Activated naive CD8-positive, alpha-beta T cell treated with anti-CD3 and anti-CD28 coated beads, Interleukin-2, amount 50 U/mL, for 24 hours (primary cell): ENCODE results near the gene GEN1.
A peak's percentile ranks its signal among the peaks of the same experiment; 100 is the strongest.

ENCODE experiments used
- ATAC-seq: fragments of 150-1000 bp; cut with Tn5 transposase; one replicate; pipeline ENCODE4 v1.10.0; 2021
- DNase-seq: peaks from one replicate; pipeline ENCODE4 v3.0.0; 2021
- H3K27ac Mint-ChIP-seq: one replicate; pipeline ENCODE4 v1.8.0; 2021; ENCODE audit warnings: mild to moderate bottlenecking, mixed read lengths
- H3K27me3 Mint-ChIP-seq: one replicate; pipeline ENCODE4 v1.8.0; 2021; ENCODE audit warnings: mixed read lengths
- H3K36me3 Mint-ChIP-seq: one replicate; pipeline ENCODE4 v1.8.0; 2021; ENCODE audit warnings: low read depth, mixed read lengths
- H3K4me1 Mint-ChIP-seq: one replicate; pipeline ENCODE4 v1.8.0; 2021; ENCODE audit warnings: mixed read lengths
- H3K4me3 Mint-ChIP-seq: one replicate; pipeline ENCODE4 v1.8.0; 2021; ENCODE audit warnings: mild to moderate bottlenecking, moderate library complexity, mixed read lengths
- H3K9me3 Mint-ChIP-seq: one replicate; pipeline ENCODE4 v1.8.0; 2021; ENCODE audit warnings: mixed read lengths

GEN1 gene

DNA sequence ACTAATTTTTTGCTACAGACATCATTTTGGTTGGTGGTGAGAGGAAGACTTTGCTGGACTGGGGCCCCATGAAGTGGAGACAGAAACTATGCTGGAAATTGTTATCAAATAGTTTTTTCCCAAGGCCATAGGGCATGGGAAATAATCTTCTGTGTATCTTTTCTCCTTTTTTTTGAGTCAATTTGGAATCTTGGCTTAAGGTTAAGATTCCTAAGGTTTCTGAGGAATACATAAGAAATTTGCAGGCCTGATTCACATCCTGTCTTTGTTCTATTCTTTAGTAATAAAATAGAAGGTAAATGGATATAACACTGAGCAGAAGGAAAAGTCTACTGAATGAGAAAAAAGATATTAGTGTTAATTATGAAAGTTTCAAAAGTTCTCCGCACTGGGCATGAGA lies 16.9 kb upstream of the GEN1 start:
- H3K4me3 Mint-ChIP-seq = no peak overlapping the region
- H3K4me1 Mint-ChIP-seq = no peaks in the 10 kb centered on the region
- no peaks in the 10 kb centered on the region for H3K9me3 Mint-ChIP-seq
- no peaks in the 10 kb centered on the region for H3K27me3 Mint-ChIP-seq
- H3K36me3 Mint-ChIP-seq = peaks cover 41% of the 10 kb centered on the region
- DNase-seq (no peak), ATAC-seq (no peak)
- no peak overlapping the region for H3K27ac Mint-ChIP-seq

DNA sequence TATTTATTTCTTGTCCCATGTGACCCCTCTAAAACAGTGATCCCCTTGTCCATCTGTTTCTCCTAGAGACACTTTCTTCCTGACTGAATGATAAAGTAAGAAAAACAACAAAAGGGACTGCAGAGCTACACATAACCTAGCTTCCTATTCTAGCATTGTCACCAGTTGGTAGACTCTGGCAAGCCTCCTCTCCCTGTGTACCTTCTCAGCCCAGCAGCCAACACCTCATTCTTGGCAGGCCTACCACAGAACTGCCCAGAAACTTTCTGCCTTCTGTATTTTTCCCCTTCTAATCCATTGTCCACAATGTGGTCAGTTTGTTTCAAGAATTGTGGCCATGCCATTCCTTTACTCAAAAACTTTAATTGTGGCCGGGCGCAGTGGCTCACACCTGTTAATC lies 13.7 kb upstream of the GEN1 start:
- ATAC-seq (no peak), DNase-seq (no peak)
- Mint-ChIP-seq H3K27me3 (no peaks in the 10 kb centered on the region), H3K4me1 (no peaks in the 10 kb centered on the region), H3K36me3 (peaks cover 52% of the 10 kb centered on the region), H3K4me3 (no peak overlapping the region), H3K9me3 (no peaks in the 10 kb centered on the region), H3K27ac (no peak overlapping the region)

DNA sequence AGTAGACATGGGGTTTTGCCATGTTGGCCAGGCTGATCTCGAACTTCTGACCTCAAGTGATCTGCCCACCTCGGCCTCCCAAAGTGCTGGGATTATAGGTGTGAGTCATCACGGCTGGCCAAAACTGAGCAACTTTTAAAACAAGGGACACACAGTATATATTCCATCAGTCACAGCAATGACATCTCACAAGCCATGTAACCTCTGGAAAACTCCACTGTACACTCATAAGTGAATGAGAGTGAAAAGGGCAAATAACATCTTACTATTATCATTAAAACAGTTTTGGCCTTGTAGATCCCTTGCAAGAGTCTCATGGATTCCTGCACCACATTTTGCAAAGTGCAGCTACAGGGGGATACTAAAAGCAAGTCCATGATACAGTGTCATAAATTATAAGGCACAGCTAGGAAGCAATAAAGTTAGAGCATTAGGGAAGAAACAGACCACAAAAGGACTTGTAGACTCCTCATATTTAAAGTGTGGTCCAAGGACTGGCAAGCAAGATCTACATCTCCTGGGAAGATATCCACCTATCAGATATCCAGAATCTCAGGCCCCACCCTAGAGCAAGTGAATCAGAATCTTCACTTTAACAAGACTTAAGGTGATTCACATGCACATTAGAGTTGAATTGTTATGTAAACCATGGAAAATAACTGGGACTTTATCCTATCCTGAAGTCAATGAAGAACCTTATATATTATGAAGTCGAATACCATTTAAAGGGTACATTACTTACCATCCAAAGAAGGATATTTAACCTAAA lies 6.1 kb upstream of the GEN1 start:
- DNase-seq (no peak), ATAC-seq (no peak)
- no peaks in the 10 kb centered on the region for H3K9me3 Mint-ChIP-seq
- no peak overlapping the region for H3K27ac Mint-ChIP-seq
- H3K4me1 Mint-ChIP-seq = peaks cover 25% of the 10 kb centered on the region
- H3K4me3 Mint-ChIP-seq = no peak overlapping the region
- H3K27me3 Mint-ChIP-seq = no peaks in the 10 kb centered on the region
- peaks cover 25% of the 10 kb centered on the region for H3K36me3 Mint-ChIP-seq

DNA sequence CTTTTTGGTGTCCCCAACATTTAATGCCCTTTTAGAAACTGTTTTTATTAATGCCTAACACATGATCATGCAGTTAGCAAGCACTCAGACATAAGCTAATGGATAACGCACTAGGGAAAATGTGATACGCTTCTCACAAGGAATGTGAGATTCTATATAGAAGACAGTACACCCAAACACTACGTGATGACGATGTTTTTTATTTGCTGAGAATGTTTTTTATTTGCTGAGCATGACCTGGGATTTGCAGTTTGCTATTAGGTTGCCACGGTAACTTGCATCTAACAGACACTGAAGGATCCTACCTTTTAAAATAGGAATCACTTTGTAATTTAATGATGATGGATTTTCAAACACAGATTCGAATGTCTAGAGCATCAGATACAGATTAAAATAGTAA lies 5.2 kb upstream of the GEN1 start:
- Mint-ChIP-seq H3K9me3 (no peaks in the 10 kb centered on the region), H3K27ac (no peak overlapping the region), H3K4me1 (peaks cover 27% of the 10 kb centered on the region), H3K4me3 (no peak overlapping the region), H3K36me3 (peaks cover 18% of the 10 kb centered on the region), H3K27me3 (no peaks in the 10 kb centered on the region)
- DNase-seq (no peak), ATAC-seq (no peak)

DNA sequence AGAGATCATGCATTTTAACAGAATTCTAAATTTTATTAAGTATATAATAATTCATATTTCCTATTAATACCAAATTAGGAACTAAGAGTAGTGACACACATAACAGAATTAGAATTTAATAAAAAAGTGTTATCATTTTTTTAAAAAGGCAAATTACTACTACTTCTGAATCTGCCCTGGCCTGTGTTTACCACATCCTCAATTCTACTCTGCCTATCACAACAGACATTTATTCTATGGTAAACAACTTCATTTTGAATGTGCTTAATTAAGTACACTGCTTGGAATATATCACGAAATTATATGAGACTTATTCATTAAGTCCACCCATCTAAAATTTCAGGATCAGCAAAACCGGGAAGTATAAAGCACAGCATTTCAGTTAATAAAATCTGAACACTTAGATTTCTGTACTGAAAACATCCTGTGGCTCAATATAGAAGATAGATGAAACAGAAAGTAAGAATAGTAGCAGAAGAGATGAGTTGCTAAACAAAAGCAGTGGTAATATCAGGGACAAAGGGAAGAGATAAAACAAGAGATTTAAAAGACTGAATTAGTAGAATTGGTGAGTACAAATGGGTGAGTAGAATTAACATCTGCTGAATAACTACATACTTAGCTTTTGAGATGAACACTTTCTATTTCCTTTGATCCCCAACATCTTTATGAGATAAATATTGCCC lies 4.0 kb upstream of the GEN1 start:
- peaks cover 27% of the 10 kb centered on the region for H3K4me1 Mint-ChIP-seq
- no peak overlapping the region for H3K27ac Mint-ChIP-seq
- no peak for ATAC-seq
- no peak for DNase-seq
- H3K4me3 Mint-ChIP-seq = no peak overlapping the region
- H3K9me3 Mint-ChIP-seq = no peaks in the 10 kb centered on the region
- no peaks in the 10 kb centered on the region for H3K27me3 Mint-ChIP-seq
- peaks cover 11% of the 10 kb centered on the region for H3K36me3 Mint-ChIP-seq

DNA sequence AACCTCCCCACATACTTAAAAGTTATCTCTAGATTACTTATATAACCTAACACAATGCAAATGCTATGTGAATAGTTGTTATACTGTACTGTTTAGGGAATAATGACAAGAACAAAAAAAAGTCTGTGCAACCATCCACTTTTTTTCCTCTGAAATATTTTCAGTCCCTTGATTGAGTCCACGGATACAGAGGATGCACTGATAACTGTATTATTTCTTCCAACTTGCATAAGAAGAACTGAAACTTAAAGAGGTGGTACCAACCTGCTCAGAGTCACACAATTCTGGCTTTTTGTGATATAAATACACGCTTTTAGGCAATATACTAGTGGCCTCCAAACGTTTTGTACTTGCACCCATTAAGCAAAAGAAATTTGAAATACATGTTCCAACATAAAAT lies 1.7 kb upstream of the GEN1 start:
- ATAC-seq = no peak
- no peaks in the 10 kb centered on the region for H3K27me3 Mint-ChIP-seq
- H3K27ac Mint-ChIP-seq = peak overlapping the region; percentile 50

DNA sequence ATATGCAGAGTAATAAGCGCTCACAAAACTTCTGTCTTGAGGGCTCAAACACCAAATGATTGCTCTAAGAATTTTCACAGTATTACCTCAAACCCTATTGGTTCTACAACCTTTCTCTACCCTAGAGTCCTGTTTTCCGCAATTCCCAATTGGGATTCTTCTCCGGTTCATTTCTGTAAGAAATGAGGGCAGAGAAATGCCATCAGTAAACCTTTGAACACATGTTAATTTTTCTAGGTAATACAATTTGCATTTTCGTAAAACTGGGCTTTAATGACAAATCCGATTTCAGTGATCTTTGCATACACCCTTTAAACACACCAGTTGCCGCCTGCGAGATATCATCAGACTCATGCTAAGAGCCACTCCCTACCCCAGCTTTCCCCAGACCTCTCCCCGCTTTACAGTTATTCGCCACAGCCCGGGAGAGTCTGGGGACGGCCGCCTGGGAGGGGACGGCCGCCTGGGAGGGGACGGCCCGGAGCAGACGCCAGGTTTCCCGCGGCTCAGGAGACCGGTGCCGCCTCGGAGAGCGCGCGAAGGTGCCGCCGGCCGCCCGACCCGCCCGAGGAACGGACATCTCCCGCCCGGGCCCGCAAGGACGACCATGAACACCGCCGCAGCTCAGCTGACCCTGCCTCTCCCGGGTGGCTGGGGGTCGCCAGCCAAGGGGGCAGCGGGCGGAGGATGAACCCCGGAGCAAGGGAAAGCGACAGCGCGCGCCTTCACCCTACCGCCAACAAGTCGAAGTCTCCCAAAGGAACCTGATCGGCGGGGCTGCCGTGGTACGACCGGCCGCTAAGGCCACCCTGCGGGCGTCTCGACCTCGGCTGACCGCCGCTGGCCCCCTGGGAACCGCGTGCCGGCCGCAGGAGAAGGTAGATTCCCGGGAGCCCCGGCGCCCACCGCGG lies 791 bp upstream of the GEN1 start:
- peak overlapping the region; percentile 87 for H3K4me3 Mint-ChIP-seq
- DNase-seq (peak; percentile 50), ATAC-seq (peak; percentile 55)
- peaks cover 42% of the 10 kb centered on the region for H3K4me1 Mint-ChIP-seq
- peaks cover 5% of the 10 kb centered on the region for H3K36me3 Mint-ChIP-seq
- no peaks in the 10 kb centered on the region for H3K9me3 Mint-ChIP-seq
- H3K27me3 Mint-ChIP-seq = no peaks in the 10 kb centered on the region
- H3K27ac Mint-ChIP-seq = peak overlapping the region; percentile 83

More for the DNA sequence above, 1.7 kb upstream of the GEN1 start:
- Mint-ChIP-seq H3K4me3 (peak overlapping the region; percentile 87), H3K4me1 (peaks cover 37% of the 10 kb centered on the region), H3K36me3 (peaks cover 8% of the 10 kb centered on the region), H3K9me3 (no peaks in the 10 kb centered on the region)
- no peak for DNase-seq

DNA sequence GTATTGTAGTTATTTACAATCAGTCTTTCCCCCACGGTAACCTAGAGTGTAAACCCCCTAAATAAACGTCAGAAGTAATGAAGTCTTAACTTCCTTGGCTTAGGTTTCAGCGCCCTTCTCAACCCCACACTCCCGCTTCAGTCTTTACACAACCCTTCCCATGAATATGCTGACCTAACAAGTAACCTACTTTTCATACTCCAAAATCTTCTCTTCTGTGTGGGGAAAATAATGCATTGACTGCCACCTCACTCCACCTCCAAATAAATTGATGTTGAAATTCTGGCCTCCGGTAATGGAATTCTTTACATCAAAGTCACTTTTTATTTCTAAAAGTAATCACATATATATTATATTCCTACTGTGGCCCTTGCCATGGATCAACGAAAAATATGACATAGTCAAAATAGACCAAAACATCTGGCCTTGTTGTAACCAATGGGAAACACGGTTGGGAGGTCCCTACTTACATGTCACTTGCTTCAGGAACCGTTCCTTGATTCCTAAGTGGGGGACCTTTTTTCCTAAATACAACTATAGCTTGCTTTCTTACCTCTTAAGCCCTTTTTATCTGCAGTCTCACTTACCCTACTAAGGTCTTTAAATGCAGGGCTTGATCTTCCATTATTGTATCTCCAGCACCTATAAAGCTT lies 961 bp downstream of the GEN1 start:
- H3K36me3 Mint-ChIP-seq = peaks cover 5% of the 10 kb centered on the region
- peaks cover 42% of the 10 kb centered on the region for H3K4me1 Mint-ChIP-seq
- no peak for DNase-seq

DNA sequence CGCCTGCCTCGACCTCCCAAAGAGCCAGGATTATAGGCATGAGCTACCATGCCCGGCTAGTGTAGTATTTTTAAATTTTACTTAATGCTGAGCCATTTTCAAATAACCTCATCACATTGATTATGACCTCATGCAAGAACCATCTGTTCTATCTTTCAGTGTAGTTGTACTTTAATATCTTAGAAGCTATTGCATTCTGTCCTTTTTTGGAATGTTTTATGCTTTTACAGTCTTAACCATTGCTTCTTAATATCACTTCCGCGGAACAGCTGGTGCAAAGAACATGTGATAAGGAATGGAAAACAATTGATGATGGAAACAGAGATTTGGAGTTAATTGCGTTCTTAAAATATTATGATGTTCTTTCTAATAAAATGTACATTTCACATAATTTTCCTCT lies 2.7 kb downstream of the GEN1 start:
- H3K4me1 Mint-ChIP-seq = peaks cover 31% of the 10 kb centered on the region
- no peak overlapping the region for H3K4me3 Mint-ChIP-seq
- H3K27me3 Mint-ChIP-seq = no peaks in the 10 kb centered on the region
- no peak for ATAC-seq
- no peaks in the 10 kb centered on the region for H3K9me3 Mint-ChIP-seq
- no peak overlapping the region for H3K27ac Mint-ChIP-seq
- DNase-seq = no peak
- peaks cover 13% of the 10 kb centered on the region for H3K36me3 Mint-ChIP-seq

More for the DNA sequence above, 961 bp downstream of the GEN1 start:
- H3K27ac Mint-ChIP-seq = peak overlapping the region; percentile 84
- no peak for ATAC-seq
- H3K9me3 Mint-ChIP-seq = no peaks in the 10 kb centered on the region
- H3K4me3 Mint-ChIP-seq = peak overlapping the region; percentile 87
- H3K27me3 Mint-ChIP-seq = no peaks in the 10 kb centered on the region

DNA sequence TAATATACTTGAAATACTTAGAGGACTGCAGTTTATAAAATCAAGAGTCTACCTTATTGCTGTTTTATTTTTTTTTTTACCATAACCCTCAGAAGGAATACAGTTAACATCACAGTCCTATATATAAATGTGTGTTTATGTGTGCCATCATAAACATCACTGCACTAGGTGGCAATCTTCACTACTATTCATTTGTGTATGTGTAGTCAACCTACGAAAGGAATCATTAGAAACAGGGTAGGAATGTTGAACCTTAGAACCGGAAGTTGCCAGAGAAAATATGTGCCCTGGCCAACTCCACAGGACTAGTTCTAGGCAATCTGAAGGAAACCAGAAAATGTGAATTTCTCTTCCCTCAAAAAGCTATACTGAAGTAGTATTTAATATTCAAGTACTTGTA lies 3.4 kb downstream of the GEN1 start:
- H3K4me3 Mint-ChIP-seq = no peak overlapping the region
- H3K4me1 Mint-ChIP-seq = peaks cover 24% of the 10 kb centered on the region
- no peak for DNase-seq
- H3K27me3 Mint-ChIP-seq = no peaks in the 10 kb centered on the region
- ATAC-seq = no peak
- H3K9me3 Mint-ChIP-seq = no peaks in the 10 kb centered on the region
- H3K27ac Mint-ChIP-seq = no peak overlapping the region
- H3K36me3 Mint-ChIP-seq = peaks cover 14% of the 10 kb centered on the region

DNA sequence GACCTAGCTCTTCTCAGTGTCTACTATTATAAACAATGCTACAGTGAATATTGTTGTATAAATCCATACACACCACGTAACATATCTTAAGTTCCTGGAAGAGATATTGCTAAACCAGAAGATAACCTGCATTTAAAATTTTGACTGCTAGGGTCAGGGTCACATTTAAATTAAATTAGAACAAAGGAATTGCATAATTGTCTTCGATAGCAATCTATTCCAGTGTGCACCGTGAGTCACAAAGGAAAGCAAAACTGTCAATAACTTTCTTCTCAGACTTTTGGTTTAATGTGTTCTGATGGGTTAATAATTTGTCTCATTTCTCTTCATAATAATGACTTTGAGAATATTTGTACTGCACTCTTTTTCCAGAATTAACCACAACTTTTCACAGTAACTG lies 4.2 kb downstream of the GEN1 start:
- Mint-ChIP-seq H3K9me3 (no peaks in the 10 kb centered on the region), H3K4me3 (no peak overlapping the region), H3K36me3 (peaks cover 19% of the 10 kb centered on the region), H3K27ac (no peak overlapping the region), H3K4me1 (peaks cover 17% of the 10 kb centered on the region), H3K27me3 (no peaks in the 10 kb centered on the region)
- ATAC-seq (no peak), DNase-seq (no peak)

DNA sequence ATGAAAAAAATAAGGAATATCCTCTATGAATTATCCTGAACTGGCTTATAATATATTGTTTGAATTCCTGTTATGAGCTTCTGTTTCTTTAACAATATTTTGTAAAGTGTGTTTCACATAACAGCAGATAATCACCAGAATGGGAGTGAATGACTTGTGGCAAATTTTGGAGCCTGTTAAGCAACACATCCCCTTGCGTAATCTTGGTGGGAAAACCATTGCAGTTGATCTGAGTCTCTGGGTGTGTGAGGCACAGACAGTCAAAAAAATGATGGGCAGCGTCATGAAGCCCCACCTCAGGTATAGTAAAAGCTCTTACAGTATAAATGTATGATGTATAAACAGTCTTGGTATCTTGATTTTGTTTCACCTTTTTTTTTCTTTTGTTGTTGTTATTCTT lies 5.9 kb downstream of the GEN1 start:
- Mint-ChIP-seq H3K4me3 (no peak overlapping the region), H3K27ac (no peak overlapping the region), H3K4me1 (peaks cover 17% of the 10 kb centered on the region), H3K27me3 (no peaks in the 10 kb centered on the region), H3K9me3 (no peaks in the 10 kb centered on the region), H3K36me3 (peaks cover 31% of the 10 kb centered on the region)
- no peak for ATAC-seq
- no peak for DNase-seq

DNA sequence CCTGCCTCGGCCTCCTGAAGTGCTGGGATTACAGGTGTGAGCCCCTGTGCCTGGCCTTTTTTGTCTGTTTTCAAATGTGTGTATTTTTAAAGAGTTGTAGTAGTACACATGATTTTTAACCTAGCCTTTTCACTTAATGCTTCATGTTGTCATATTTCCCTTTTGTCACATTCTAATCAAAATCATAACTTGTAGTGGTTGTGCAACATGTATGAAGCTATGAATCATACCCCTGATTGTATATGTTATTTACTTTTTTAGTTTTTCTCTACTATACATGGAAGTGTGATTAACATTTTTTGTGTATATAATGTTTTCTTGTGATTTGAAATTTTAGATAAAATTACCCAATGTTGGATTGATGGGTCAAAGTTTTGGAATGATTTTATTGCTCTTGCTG lies 8.5 kb downstream of the GEN1 start:
- H3K27me3 Mint-ChIP-seq = no peaks in the 10 kb centered on the region

DNA sequence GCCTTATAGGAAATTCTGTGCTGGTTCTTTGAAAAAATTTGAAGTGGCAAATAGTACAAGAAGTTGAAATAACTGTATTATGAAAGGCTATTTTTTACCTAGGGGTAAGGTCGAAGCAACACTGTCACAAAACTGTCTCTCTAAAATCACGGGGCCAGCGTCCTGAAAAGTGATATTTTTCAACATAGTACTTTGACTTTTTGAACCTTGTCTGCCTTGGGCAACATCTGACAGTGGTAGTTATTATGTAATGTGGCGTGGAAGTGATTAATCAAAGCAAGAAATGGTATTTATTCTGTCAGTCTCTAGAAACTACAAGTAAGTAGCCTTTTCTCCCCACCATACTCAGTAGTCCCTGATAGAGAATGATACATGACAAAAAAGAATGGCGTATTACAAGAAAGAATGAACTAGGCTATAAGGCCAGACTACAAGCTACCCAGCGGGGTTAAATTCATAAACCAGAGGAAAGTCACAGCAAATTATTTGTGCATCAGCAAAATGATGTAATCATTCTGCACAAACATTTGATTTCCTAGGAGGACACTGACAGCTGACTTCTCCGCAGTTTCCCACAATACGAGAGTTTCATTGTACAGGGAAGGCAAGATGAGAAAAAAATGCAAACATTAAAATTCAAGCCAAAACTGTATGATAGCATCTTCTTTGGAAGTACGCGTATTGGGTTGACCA lies 9.8 kb downstream of the GEN1 start:
- Mint-ChIP-seq H3K9me3 (no peaks in the 10 kb centered on the region), H3K27ac (no peak overlapping the region), H3K4me3 (no peak overlapping the region), H3K36me3 (peaks cover 37% of the 10 kb centered on the region), H3K4me1 (no peaks in the 10 kb centered on the region), H3K27me3 (no peaks in the 10 kb centered on the region)
- DNase-seq (no peak), ATAC-seq (no peak)

More for the DNA sequence above, 8.5 kb downstream of the GEN1 start:
- Mint-ChIP-seq H3K27ac (no peak overlapping the region), H3K36me3 (peaks cover 30% of the 10 kb centered on the region), H3K9me3 (no peaks in the 10 kb centered on the region), H3K4me3 (no peak overlapping the region), H3K4me1 (peaks cover 6% of the 10 kb centered on the region)
- ATAC-seq = no peak
- no peak for DNase-seq
